ENCODE results near the gene RBM39.

RBM39 gene

GRCh38 chr20:35741892-35742740 lies at the start of gene RBM39:
Gene RBM39, minus strand, starts transcription at chr20:35742260. Its CDS starts 1,386 bp downstream, at chr20:35740874.
- H3K36me3 ChIP-seq (replicated peaks; ENCODE audit: insufficient read depth, low read length): peaks cover 22% of the 10 kb centered on the region
- peaks cover 14% of the 10 kb centered on the region for H3K4me1 ChIP-seq (ENCODE audit: low read length)
- peaks cover 25% of the 10 kb centered on the region for H3F3A ChIP-seq (ENCODE audit: insufficient read depth, low read length)
- peak within 1 kb of the TSS; percentile 80 for H3K4me2 ChIP-seq (ENCODE audit: low read depth, low read length)
- no peak within 1 kb of the TSS for H2AFZ ChIP-seq (ENCODE audit: low read length)
- no peaks in the 10 kb centered on the region for H3K9me2 ChIP-seq (replicated peaks; ENCODE audit: insufficient read depth, low read length)
- H3K4me3 ChIP-seq (ENCODE audit: low read length): peak within 1 kb of the TSS; percentile 93
- no peaks in the 10 kb centered on the region for H3K9me3 ChIP-seq (replicated peaks; ENCODE audit: insufficient read depth, low read length)
- TF ChIP-seq EZH2 (optimal IDR thresholded peaks at IDR 0.05; ENCODE audit: low read depth, low read length) (no peak), EZH2phosphoT487 (IDR thresholded peaks at IDR 0.05; ENCODE audit: low read length) (no peak), CTCF (IDR thresholded peaks at IDR 0.05; ENCODE audit: low read length) (peak; percentile 15; the same call in 1 of the 2 replicates)
- H4K20me1 ChIP-seq (ENCODE audit: insufficient read depth, low read length): peaks cover 34% of the 10 kb centered on the region
- no peaks in the 10 kb centered on the region for H3K27me3 ChIP-seq (replicated peaks; ENCODE audit: insufficient read depth, low read length)
- H3K27ac ChIP-seq (ENCODE audit: low read length): peak within 1 kb of the TSS; percentile 93
- H3K9ac ChIP-seq (ENCODE audit: low read length): peak within 1 kb of the TSS; percentile 100
- H3K79me2 ChIP-seq (ENCODE audit: low read length): peaks cover 57% of the 10 kb centered on the region
- peak; percentile 100 for DNase-seq

GRCh38 chr20:35791821-35792220 lies 49.8 kb upstream of the RBM39 start:
- H3K9me2 ChIP-seq (replicated peaks; ENCODE audit: insufficient read depth, low read length): no peaks in the 10 kb centered on the region
- TF ChIP-seq CTCF (IDR thresholded peaks at IDR 0.05; ENCODE audit: low read length): no peak
- no peak for TF ChIP-seq EZH2 (optimal IDR thresholded peaks at IDR 0.05; ENCODE audit: low read depth, low read length)
- TF ChIP-seq EZH2phosphoT487 (IDR thresholded peaks at IDR 0.05; ENCODE audit: low read length): no peak
- H3K4me2 ChIP-seq (ENCODE audit: low read depth, low read length): no peak overlapping the region
- no peak overlapping the region for H3K4me3 ChIP-seq (ENCODE audit: low read length)
- no peaks in the 10 kb centered on the region for H4K20me1 ChIP-seq (ENCODE audit: insufficient read depth, low read length)
- DNase-seq: no peak
- no peaks in the 10 kb centered on the region for H3F3A ChIP-seq (ENCODE audit: insufficient read depth, low read length)
- H3K9me3 ChIP-seq (replicated peaks; ENCODE audit: insufficient read depth, low read length): no peaks in the 10 kb centered on the region
- H3K27ac ChIP-seq (ENCODE audit: low read length): no peak overlapping the region
- no peaks in the 10 kb centered on the region for H3K27me3 ChIP-seq (replicated peaks; ENCODE audit: insufficient read depth, low read length)
- H2AFZ ChIP-seq (ENCODE audit: low read length): no peak overlapping the region
- peaks cover 30% of the 10 kb centered on the region for H3K79me2 ChIP-seq (ENCODE audit: low read length)
- 0 out of 2 replicates have a peak, but pooled peaks cover 4% of the 10 kb centered on the region for H3K4me1 ChIP-seq (ENCODE audit: low read length)
- no peak overlapping the region for H3K9ac ChIP-seq (ENCODE audit: low read length)
- no peaks in the 10 kb centered on the region for H3K36me3 ChIP-seq (replicated peaks; ENCODE audit: insufficient read depth, low read length)

- Histone ChIP-seq H2AFZ (ENCODE audit: low read length) (no peak overlapping the region), H3K4me2 (ENCODE audit: low read depth, low read length) (no peak overlapping the region), H3K27me3 (replicated peaks; ENCODE audit: insufficient read depth, low read length) (no peaks in the 10 kb centered on the region), H3K9ac (ENCODE audit: low read length) (no peak overlapping the region), H3F3A (ENCODE audit: insufficient read depth, low read length) (no peaks in the 10 kb centered on the region), H3K36me3 (replicated peaks; ENCODE audit: insufficient read depth, low read length) (no peaks in the 10 kb centered on the region), H3K79me2 (ENCODE audit: low read length) (peaks cover 35% of the 10 kb centered on the region), H4K20me1 (ENCODE audit: insufficient read depth, low read length) (no peaks in the 10 kb centered on the region), H3K9me2 (replicated peaks; ENCODE audit: insufficient read depth, low read length) (no peaks in the 10 kb centered on the region), H3K27ac (ENCODE audit: low read length) (no peak overlapping the region), H3K9me3 (replicated peaks; ENCODE audit: insufficient read depth, low read length) (no peaks in the 10 kb centered on the region), H3K4me1 (ENCODE audit: low read length) (0 out of 2 replicates have a peak, but pooled peaks cover 4% of the 10 kb centered on the region), H3K4me3 (ENCODE audit: low read length) (no peak overlapping the region)
- TF ChIP-seq EZH2phosphoT487 (IDR thresholded peaks at IDR 0.05; ENCODE audit: low read length) (no peak), EZH2 (optimal IDR thresholded peaks at IDR 0.05; ENCODE audit: low read depth, low read length) (no peak), CTCF (IDR thresholded peaks at IDR 0.05; ENCODE audit: low read length) (no peak)
- no peak for DNase-seq
These were observed 49.0 kb upstream of the RBM39 start for GRCh38 chr20:35791097-35791496.
